HepG2 (cell line): ENCODE results near the gene TMEM266. TPM values are rescaled to one million over a fixed set of nuclear protein-coding genes. Genes with fewer than 3 reads are reported as not detected.

Experiments used
- BRD4 ChIP-seq: sonication (generic); formaldehyde crosslinking; IDR thresholded peaks from 2 replicates; pipeline ENCODE4 v1.4.0; 2020; ENCODE audit warnings: missing genetic modification reagents
- CBX5 ChIP-seq: sonication (generic); formaldehyde crosslinking; IDR thresholded peaks from 2 replicates; pipeline ENCODE4 v1.4.0; 2020; ENCODE audit warnings: missing genetic modification reagents, borderline replicate concordance
- CEBPG ChIP-seq: IDR thresholded peaks from 2 replicates; pipeline ENCODE4 v1.6.1; 2016
- ELF1 ChIP-seq: sonication (generic); formaldehyde crosslinking; IDR thresholded peaks from 2 replicates; pipeline ENCODE4 v1.4.0; 2020; ENCODE audit warnings: missing genetic modification reagents
- HCFC1 ChIP-seq: fragments of 150-350 bp; IDR thresholded peaks from 2 replicates; pipeline ENCODE4 v1.6.1; 2014; ENCODE audit warnings: low read depth, low read length
- MYC ChIP-seq: sonication (generic); formaldehyde crosslinking; IDR thresholded peaks from 2 replicates; pipeline ENCODE4 v1.9.0; 2021; ENCODE audit warnings: missing genetic modification reagents, borderline replicate concordance
- SMARCE1 ChIP-seq: fragments of 450-650 bp; IDR thresholded peaks from 2 replicates; pipeline ENCODE4 v1.6.1; 2017; ENCODE audit warnings: borderline replicate concordance
- ZBED4 ChIP-seq: sonication (generic); formaldehyde crosslinking; IDR thresholded peaks from 2 replicates; pipeline ENCODE4 v1.4.0; 2020; ENCODE audit warnings: missing genetic modification reagents, borderline replicate concordance
- ZMYM3 ChIP-seq: sonication (generic); formaldehyde crosslinking; IDR thresholded peaks from 2 replicates; pipeline ENCODE4 v1.5.1; 2020; ENCODE audit warnings: mild to moderate bottlenecking, missing genetic modification reagents
- ZNF609 ChIP-seq: sonication (generic); formaldehyde crosslinking; IDR thresholded peaks from 2 replicates; pipeline ENCODE4 v1.4.0; 2020; ENCODE audit warnings: mild to moderate bottlenecking, missing genetic modification reagents, borderline replicate concordance
- polyA plus RNA-seq, 8 experiments: library from polyadenylated mRNA; depleted of rRNA in 3 of 8; stranded (reverse) in 7 of 8; unstranded in 1 of 8; fragments of >200 nt; fragmentation: Illumina TruSeq in 4 of 8; extraction: Trizol in 4 of 8; gene quantifications; 2 replicates each; pipeline versions ENCODE4 v1.2.1 to v1.2.3, GENCODE V29; 2011 to 2016; ENCODE audit warnings: low read depth in 4 of 8, missing spikeins in 1 of 8, mixed read lengths in 1 of 8; ENCODE audit not compliant: insufficient read depth in 1 of 8
- total RNA-seq, 5 experiments: library from RNA; depleted of rRNA; stranded (reverse); fragments of >200 nt; fragmentation: Illumina TruSeq; extraction: Trizol; gene quantifications; 2 replicates each; pipeline ENCODE4 v1.2.3, GENCODE V29; 2016; ENCODE audit warnings: low read depth in 1 of 5
- TF ChIP-seq, protein P1 (sequence below): sonication (generic); formaldehyde crosslinking; IDR thresholded peaks from 2 replicates; pipeline ENCODE4 v1.4.0; 2020; ENCODE audit warnings: mild to moderate bottlenecking, missing genetic modification reagents

Gene TMEM266
- total and polyA plus RNA-seq, 2 of the 13 experiments (the other 11 are each of a cell fraction or from before 2014, with no cell fraction given) = 0.04 TPM; not detected in 1

DNA sequence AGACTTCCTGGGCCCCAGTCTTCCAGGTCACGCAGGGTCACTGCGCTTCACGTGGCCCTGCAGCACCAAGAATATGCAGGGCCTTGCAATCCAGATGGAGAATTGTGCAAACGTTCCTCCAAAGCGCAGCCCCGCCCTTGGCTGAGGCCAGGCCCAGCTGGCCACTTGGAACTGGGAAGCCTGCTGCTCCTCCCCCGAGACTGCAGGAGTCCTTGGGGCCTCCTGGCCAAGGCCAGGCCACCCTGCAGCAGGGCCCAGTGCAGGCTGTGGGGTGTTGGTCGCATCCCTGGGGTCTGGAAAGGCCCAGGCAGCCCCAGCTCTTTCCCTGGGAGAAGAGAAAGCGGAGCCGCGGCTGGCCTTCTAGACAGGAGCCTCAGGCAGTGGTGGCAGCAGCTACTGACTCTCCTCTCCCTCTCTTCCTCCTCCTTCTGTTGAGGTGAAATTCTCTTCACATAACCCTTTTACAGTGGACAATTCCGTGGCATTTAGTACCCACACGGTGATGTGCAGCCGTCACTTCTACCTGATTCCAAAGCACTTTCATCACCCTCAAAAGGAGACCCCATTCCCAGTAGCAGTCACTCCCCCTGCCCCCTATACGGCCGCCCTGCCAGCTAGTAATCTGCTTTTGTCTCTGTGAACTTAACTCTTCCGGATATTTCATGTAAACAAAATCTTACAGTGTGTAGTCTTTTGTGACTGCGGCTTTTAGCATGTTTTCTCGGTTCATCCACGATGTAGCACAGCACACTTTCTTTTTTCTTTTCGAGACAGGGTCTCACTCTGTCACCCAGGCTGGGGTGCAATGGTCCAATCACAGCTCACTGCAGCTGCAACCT, 103.9 kb downstream of the TMEM266 start (continued):
- TF ChIP-seq, protein P1, sequence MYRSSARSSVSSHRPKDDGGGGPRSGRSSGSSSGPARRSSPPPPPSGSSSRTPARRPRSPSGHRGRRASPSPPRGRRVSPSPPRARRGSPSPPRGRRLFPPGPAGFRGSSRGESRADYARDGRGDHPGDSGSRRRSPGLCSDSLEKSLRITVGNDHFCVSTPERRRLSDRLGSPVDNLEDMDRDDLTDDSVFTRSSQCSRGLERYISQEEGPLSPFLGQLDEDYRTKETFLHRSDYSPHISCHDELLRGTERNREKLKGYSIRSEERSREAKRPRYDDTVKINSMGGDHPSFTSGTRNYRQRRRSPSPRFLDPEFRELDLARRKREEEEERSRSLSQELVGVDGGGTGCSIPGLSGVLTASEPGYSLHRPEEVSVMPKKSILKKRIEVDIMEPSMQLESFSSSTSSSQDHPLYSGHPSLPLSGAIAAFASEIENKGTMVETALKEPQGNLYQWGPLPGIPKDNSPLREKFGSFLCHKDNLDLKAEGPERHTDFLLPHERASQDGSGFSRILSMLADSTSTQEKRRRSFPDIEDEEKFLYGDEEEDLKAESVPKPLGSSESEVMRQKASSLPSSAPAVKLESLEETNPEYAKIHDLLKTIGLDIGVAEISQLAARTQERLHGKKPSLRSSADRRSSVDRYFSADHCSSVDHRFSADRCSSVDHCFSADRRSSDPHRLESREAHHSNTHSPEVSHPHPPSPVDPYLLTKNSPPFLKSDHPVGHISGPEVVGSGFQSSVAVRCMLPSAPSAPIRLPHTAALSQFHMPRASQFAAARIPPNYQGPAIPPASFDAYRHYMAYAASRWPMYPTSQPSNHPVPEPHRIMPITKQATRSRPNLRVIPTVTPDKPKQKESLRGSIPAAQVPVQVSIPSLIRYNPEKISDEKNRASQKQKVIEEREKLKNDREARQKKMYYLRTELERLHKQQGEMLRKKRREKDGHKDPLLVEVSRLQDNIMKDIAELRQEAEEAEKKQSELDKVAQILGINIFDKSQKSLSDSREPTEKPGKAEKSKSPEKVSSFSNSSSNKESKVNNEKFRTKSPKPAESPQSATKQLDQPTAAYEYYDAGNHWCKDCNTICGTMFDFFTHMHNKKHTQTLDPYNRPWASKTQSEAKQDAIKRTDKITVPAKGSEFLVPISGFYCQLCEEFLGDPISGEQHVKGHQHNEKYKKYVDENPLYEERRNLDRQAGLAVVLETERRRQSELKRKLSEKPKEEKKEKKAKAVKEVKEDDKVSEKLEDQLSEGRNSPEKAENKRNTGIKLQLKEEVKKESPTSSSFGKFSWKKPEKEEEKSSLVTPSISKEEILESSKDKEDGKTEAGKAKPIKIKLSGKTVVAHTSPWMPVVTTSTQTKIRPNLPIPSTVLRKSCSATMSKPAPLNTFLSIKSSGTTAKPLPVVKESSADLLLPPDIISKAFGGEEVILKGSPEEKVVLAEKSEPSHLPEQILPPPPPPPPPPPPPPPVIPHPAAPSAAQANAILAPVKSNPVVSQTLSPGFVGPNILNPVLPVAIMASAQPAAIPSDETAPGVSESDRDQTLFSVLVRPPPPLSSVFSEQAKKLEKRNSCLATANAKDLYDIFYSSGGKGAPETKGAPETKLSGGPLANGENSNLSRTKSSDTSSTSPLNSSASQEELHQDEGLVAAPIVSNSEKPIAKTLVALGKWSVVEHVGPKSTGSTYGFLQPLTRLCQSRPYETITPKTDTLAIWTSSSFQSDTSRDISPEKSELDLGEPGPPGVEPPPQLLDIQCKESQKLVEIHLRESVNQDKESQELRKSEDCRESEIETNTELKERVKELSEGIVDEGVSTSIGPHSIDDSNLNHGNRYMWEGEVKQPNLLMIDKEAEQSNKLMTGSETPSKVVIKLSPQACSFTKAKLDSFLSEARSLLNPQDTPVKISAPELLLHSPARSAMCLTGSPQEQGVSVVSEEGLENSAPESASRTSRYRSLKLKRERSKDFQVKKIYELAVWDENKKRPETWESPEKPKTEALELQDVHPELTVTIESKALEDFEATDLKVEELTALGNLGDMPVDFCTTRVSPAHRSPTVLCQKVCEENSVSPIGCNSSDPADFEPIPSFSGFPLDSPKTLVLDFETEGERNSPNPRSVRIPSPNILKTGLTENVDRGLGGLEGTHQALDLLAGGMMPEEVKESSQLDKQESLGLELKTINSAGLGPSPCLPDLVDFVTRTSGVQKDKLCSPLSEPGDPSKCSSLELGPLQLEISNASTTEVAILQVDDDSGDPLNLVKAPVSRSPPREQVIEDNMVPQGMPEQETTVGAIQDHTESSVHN (CRISPR knock-in tag) = no peak
- TF ChIP-seq BRD4 (no peak), ZBED4 (CRISPR knock-in tag) (no peak), CEBPG (CRISPR knock-in tag) (peak; percentile 95), ELF1 (CRISPR knock-in tag) (no peak), MYC (CRISPR knock-in tag) (peak; percentile 56; the same call in 1 of the 2 replicates), ZNF609 (CRISPR knock-in tag) (peak; percentile 36; the same call in 1 of the 2 replicates), HCFC1 (no peak), CBX5 (CRISPR knock-in tag) (peak; percentile 41; the same call in 1 of the 2 replicates), ZMYM3 (no peak), SMARCE1 (no peak)
